NAMALWA (cell line): ENCODE measurements around the gene RNU1-4.
"Not testable (repeated sequence)": the region's sequence is repeated elsewhere in the genome, so short reads cannot be mapped to it uniquely, and the experiment has no call there.

Experiments used
- DNase-seq: peaks from one replicate; pipeline ENCODE4 v3.0.0-alpha.2; 2015; ENCODE audit warnings: low spot score

RNU1-4 gene

DNA sequence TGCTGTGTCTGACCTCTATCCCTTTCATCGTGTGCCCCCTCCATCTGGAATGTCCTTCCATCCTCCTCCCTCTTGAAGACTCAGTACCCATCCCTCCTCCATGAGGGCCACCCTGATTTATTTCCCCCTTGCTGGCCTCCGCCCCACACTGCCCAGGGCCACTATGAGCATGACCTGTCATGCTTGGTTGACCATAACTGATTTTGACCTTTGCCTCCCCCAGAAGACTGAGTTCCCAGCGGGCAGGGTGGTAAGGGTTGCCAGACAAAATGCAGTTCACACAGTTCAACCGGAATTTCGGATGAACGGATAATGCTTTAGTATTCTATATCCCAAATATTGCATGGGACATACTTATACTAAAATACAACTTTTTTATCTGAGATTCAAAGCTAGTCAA lies 31.6 kb upstream of the RNU1-4 start:
- DNase-seq: not testable (repeated sequence)

DNA sequence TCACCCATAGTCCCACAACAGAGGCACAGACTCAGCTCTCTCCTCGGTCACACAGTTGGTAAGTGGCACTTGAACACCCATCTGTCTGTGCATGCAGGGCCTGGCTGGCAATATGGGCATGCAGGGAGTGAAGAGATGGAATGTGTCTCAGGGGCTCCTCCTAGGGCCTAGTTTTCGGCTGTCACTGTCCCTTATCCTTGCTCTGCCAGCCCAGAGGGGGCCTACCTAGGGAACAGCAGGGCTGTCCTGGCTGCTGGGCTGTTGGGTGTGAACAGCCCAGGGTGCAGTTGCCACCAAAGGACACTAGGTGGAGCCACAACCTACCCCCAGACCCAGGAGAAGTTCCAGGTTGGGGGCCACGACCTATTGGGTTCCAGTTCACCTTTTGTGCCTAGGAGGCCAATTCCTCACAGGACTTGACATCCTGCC lies 30.6 kb upstream of the RNU1-4 start:
- peak; percentile 46 for DNase-seq

DNA sequence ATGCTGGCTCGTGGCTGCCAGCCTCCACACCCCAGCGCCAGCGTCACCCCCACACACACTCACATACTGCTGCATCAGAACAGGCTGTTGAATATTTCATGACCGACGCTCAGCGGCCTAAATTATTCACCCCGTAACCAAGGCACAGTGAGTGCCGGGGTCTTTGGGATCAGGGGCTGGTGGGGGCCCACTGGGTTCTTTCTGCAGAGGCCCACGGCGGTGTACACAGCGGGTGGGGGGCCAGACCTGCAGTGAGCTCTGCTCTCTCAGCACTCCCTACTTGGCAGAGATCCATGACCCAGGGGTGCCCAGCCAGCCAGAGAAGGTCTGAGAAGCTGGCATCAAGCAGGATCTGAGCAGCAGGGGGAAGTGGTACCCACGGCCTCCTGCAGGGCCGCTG lies 29.7 kb upstream of the RNU1-4 start:
- DNase-seq: not testable (repeated sequence)

DNA sequence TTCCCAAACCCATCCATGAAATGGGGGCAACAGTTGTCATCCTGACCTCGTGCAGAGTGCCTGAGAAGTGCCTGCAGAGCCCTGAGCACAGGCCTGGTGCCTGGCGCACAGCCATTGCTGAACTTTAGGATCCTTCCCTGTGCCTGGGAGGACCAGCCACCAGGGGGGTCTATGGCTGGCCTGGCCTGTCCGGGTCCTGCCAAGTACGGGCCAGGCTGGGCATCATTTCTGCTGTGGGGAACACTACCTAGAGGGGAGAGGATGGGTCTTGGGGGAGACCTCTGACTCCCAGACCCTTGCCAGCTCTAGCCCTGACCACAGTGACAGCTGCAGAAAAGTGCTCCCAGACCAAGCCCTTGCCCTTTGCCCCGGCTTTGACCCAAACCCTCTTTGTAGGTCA lies 28.2 kb upstream of the RNU1-4 start:
- not testable (repeated sequence) for DNase-seq

DNA sequence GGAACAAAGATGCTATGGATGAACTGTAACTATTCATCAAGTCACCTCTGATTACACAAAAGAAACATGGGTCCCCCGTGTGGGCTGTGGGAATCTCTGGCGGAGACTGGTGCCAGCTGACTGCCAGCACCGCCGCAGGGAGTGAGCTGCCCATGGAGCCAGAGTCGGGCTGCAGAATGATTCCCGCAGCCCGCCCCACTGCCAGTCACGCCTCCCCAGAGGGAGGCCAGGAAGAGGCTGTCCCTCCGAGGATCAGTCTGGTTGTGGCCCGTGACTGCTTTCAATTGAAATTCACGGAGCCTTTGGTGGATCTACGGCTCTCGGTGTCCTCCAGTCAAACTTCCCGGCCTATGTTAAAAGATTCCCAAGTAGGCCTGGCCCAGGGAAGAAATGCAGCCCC lies 27.7 kb upstream of the RNU1-4 start:
- DNase-seq: not testable (repeated sequence)

DNA sequence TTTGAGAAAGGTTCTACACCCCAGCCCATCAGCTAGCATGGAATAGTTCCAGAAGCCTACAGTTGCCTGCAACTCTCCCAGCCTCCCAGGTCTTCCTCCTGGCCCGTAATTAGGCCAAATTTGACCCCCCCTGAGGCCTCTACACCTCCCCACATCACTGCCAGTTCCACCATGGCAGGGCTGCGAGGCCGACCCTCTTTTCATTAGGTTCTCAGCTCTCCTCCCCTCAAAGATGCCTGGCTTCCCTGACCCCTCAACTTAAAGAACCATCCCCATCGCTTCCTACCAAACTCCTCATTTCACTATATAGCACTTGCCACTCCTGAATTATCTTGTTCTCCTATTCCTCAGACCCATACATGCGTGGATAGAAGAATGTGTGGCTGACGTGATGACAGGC lies 27.3 kb upstream of the RNU1-4 start:
- DNase-seq: not testable (repeated sequence)

DNA sequence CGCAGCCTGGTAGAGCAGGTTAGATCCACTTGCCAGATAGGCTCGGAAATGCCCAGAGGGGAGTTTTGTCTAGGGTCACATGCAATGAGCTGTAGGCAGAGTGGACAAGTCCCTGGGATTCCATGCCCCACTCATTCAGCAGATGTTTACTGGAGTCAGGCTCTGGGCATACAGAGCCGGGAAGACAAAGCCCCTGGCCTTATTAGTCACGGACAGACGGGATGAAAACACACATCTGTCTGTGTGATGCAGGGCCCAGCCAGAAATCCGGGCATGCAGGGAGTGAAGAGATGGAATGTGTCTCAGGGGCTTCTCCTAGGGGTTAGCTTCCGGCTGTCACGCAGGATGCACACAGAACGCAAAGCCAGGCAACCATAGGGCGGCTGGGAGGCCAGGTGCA lies 26.8 kb upstream of the RNU1-4 start:
- not testable (repeated sequence) for DNase-seq

DNA sequence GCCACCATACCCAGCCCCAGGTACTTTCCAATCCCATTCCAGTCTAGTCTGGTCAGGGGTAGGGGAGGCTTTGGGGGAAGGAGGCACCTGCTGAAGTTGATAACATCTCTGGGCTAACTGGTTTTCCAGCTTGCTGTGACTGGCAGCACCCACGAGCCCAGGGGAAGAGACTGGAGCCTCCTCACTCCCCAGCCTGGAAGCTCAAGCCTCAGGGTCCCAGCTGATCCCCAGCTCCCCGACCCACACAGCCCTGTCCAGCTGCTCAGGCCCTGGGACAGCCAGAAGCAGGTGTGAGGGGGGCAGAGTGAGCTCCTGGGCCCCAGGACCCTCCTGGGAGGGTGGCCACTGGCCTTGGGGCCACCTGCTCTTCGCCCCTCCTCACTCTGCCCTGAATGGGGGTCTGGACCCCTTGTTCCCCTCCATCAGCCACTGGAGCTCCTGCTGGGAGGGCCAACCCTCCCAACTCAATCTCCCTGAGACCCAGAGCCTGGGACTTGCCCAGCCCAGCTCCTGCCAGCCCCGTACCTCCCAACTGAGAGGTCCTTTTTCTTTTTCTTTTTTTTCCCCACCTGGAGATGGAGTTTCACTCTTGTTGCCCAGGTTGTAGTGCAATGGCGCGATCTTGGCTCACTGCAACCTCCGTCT lies 23.5 kb upstream of the RNU1-4 start:
- DNase-seq: no peak

DNA sequence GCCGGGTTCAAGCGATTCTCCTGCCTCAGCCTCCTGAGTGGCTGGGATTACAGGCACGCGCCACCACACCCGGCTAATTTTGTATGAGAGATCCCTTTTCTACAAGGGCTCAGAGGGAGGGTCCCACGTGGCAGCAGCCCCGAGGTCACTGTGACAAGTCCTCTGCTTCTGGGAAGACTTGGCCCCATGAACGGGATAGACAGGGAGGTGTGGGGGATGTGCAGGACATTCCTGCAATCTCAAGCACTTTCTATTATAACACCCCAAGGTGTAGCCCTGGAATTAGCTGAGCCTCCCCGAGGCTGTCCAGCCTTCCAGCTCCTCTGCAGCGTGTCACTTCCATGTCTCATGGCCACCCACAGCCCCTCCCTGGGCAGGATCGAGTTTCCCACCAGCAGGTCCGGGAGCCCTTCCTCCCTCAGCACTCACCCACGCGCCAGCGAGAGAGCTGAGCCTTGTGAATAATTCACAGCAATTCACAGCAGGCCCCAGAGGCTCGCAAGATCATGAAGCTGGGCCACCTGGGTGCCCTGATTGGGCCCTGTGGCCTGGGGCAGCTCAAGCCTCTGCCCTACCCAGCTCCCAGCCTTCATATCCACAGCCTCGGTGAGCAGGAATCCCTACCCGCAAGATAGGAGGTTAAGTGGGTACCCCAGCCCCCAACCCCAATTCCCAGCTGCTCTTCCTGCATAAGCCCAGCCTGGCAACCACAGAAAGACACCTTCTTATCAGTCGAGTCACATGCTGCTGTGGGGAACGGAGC lies 22.8 kb upstream of the RNU1-4 start:
- no peak for DNase-seq

DNA sequence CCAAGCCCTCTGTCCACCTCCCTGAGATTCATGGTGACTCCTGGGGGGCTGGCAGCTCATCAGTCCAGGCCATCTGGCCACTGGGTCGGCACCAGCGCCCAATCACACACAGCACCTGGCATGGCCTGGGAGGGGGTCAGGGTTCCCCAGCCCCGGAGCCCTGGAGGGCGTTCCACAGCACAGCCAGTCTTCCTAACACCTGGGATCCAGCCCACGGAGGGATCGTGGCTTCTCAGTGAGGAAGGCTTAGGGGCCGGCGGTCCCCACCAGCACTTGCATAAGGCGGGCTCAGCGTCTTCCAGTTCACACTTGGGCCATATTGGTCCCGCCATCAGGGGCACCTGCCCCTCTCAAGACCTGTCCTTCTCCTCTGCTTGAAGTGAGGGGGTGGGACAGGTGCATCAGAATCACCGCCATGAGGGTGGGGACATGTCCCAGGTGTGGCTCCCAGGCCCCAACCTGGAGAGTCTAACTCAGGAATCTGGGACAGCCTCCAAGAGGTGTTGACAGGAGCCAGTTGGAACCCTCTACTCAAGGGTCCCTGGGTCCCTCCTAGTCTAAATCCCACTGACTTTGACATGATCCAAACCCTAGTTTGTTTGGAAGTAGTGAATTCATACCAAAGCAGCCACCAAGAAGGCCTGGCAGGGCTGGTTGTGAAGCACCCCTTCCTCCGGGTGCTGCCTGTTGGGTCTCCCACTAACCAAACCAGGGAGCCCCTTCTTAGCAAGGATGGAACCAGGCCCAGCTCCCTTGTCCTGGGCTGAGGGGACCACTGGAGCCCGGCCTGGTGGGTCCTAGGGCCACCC lies 22.0 kb upstream of the RNU1-4 start:
- not testable (repeated sequence) for DNase-seq

DNA sequence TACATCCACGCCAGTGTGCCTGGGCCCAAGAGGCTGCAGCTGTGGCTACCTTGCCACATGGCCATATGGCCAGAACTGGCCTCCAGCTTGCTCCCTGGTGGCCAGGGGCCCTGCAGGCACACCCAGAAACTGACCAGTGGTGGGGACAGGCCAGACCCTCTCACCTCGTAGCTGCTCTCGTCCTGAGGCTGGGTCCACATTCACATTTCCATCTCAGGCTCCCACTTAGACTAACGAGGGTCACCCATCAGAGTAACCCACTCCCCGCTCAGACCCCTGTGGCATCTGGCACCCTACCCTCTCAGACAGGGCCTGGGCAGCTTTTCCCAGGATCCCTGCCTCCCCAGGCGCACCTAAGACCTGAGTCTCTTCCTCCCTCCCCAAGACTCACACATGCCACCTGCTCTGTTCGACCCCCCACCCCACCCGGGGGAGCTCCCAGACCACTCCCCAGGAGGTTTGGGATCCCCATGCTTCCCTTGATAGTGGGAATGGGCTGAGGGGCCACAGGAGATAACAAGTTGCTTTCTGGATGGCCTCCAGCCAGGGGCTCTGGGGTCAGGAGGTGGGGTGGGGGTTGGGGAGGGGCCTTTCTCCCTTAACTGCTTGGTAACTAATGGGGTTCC lies 21.3 kb upstream of the RNU1-4 start:
- DNase-seq: no peak

DNA sequence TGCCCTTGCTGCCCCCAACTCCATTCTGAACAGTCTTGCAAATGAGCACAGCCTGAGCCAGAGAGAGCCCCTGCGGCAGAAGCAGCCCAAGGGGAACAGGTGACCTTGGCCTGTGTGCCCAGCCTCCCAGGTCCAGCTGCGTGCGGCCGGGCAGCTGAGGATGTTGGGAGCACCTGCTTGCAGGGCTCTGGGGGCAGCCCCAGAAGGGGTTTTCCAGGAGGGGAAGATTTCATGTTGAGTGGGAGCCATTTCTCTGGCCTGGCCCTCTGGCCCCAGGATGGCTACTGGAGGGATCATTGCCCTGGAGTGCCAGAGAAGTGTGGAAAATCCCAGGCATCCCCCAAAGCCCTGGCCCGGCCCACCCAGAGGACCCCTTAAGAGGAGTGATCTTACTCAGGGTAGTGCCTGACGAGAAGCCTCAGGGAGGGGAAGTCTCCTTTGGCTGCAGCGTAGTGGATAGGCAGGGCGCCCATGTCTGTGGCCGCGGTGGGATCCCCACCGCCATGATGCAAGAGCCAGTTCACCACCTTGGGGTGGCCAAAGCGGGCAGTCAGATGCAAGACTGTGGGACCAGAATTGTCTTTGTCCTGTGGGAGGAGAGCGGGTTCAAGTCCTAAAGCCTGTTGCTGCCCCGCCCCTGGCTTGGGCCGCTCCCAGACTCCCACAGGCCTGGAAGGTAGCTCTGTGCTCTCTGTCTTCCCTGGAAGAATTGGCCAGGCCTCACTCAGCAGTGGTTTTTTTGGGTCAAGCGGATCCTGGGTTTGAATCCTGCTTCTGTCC lies 20.6 kb upstream of the RNU1-4 start:
- DNase-seq: no peak

DNA sequence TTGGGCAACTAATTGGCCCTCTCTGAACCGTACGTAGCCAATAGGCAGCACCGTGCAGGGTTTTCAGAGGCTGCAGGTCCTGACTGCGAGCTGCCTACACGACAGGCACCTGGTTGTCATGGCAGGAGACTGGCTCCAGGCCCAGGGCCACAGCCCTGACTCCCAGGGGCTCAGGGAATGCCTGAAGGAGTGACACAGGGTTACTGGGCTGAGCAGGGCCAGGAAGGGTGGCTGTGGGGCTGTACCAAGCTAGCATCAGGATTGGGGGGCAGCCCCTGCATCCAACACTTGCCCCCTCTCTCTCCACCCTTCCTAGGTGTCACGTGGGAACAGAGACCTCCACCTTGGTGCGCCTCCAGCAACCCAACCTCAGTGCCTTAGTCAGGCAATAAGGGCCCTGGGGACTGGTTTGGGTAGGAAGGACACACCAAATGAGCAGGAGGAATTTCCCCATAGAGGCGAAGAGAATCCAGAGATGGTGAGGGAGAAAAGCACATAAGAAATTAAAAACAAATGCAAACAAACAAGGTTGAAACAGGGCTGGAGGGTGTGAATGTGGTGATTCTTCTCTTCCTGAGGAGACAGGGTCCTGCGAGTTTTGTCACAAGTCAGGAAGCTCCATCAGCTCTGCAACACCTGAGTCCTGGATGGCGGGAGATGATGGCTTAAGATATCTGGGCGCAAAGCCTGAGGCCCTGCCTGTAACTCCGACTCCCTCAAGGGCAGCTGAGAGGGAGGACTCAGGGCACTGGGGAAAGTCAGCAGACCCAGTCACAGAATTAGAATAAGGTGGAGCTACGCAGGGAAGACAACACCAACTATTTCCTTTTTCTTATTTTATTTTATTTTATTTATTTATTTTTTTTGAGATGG lies 19.7 kb upstream of the RNU1-4 start:
- DNase-seq: no peak

DNA sequence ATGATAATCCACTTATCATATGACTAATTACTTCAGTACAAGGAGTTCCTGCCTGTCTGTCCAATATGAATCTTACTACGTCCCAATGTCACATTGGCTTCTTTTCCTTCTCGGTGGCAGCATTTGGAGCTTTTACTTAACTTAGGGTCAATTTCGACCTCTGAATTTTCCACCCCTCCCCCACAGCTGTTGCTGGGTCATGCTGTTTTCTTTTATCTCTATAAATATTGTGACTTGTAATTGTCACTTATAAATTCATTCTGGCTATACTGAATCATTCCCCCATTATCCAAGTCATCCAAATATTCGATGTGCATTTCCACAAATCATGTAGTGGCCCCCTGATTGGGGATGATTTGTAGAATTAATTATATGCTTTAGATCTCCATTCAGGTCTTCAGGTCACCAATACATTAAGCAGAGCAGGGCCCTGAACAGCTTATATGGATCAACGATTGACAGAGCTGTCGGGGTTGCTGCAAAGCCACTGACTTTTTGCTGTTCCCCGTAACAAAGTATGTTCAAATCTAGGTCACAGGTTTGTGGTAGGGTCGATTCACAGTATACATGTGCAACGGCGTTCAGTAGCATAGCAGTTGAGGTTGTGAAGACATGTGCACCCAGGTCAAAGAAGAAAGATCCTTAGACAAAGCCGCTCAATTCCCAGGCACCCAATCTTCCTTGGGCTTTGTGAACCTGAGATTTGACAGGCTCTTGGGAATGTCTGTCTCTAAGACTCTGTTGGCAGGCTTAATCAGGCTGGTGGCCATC lies 18.3 kb upstream of the RNU1-4 start:
- no peak for DNase-seq

DNA sequence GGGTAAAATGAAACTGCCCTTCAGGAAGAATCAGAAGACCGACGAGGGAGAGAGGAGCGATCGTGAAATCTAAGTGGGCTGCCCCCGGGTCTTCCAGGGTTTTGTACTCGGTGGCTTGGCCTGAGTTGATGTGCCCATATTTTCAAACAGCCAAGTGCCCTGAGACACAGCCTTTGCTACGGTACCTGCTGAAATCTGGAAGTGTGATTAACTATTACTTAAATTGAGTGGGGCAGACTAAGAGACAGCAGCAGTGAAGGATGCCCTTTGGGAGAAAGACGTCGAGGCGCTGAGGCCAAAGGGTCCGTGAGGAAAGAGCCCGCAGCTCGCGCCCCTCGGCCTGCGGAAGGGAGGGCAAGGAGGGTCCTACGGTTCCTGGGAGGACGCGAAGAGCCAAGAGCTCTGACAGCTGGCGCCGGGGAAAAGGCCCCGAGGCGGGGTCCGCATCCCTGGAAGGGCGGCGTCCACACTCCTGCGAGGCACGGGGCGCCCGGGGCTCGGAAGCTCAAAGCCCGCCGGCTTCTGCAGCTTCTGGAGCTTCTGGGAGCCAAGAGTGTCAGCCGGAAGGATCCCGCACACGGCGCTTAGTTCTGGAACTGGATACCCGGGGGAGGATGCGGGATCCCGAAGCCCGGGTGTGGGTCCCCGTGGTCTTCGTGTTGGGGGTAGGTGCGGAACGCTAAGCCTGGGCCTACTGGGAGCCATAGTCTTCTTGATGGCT lies 15.4 kb upstream of the RNU1-4 start:
- no peak for DNase-seq

DNA sequence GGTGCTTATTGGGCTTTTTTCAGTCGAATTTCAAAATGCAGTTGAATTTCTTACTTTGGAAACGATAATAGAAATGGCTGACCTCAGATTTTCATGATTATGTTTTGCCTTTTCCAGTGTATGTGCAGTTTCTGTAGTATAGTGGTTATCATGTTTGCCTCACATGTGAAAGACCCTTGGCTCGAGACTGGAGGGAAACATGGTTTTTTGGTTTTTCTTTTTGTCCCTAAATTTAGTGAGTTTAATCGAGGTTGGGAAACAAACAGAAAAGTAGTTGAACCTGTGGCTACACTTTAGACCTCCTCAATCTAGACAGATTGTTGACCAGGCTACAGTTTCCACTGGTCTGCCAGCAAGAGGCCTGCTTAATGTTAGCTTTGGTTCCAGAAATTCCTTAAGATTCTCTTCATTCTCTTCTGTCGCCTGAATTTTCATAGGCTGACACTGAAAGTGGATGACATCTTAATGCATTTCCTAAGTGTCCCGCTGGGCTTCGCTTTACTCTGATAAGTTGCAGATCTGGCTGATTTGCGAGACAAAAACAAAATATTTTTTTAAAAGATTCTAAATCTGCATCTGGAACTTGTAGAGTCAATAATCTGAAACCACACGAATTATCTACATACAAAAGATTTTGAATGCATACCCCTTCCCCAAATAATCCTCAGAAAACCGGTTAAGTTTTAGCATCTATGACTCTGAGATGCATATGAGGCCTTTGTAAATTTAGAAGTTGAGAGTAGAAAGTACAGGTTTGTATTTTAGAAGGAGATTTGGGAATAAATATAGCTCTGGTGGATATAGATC lies 14.7 kb upstream of the RNU1-4 start:
- peak; percentile 23 for DNase-seq

DNA sequence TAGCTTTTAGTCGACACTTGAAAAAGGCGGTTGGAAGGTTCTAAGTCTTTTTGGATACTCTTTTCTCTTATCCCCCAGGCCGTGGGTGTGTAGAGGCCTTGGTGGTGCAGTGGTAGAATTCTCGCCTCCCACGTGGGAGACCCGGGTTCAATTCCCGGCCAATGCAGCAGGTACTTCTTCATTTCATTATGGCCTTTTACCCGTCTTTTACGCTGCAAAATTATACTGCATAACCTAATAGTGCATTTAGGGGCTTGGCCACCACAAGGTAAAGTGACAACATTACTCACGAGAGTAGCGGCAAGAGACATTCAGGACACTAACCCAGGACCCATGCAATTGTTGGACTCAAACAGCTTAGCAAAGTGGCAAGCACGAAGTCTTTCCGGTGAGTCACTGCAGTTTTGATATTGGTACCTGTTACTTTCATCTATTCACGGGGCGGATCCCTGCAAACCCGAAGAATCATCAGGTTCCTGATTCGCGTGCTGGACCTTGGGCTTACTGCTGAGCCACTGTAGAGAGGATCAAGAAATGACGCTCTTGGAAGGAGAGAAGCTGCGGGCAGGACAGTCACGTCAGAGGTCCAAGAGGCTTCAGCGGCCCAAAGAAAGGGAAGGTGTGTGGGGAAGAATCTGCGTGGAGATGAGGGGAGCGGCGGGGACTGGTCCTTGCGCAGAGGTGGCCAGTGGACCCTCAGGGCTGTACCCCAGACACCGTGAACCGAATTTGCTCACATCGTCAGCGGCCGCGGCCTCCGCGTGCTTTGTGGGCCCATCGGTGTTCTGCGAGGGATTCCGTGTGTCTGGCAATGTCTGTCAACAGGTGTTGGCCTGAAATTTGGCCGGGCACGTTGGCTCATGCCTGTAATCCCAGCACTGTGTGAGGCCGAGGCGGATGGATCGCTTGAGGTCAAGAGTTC lies 12.9 kb upstream of the RNU1-4 start:
- peak; percentile 58 for DNase-seq
